ENCODE results near the gene CLEC2A. TPM values are rescaled to one million over a fixed set of nuclear protein-coding genes. Genes with fewer than 3 reads are reported as not detected.

Gene CLEC2A
- total and polyA plus RNA-seq, 9 donors = 0.36 TPM; not detected in 8

GRCh38 chr12:9910716-9911421 lies 21.3 kb downstream of the CLEC2A start:
- 95% methylated on average over 3 of the region's 7 CpGs for WGBS (ENCODE audit: insufficient coverage)
- H3K27me3 ChIP-seq (ENCODE audit: control insufficient read depth, insufficient read depth, low read length) = no peaks in the 10 kb centered on the region
- peaks cover 21% of the 10 kb centered on the region for H3K9me3 ChIP-seq (replicated peaks; ENCODE audit: control insufficient read depth, low read depth, low read length)
- no peaks in the 10 kb centered on the region for H3K36me3 ChIP-seq (ENCODE audit: control insufficient read depth, insufficient read depth, low read length)
- H3K4me1 ChIP-seq (ENCODE audit: control insufficient read depth, insufficient read depth, low read length) = no peaks in the 10 kb centered on the region
- DNase-seq = no peak
- no peak overlapping the region for H3K4me3 ChIP-seq (ENCODE audit: low read length)
- no peak overlapping the region for H3K27ac ChIP-seq (ENCODE audit: low read length)

- H3K27me3 ChIP-seq (ENCODE audit: control insufficient read depth, insufficient read depth, low read length) = no peaks in the 10 kb centered on the region
- DNase-seq = no peak
- H3K36me3 ChIP-seq (ENCODE audit: control insufficient read depth, insufficient read depth, low read length) = no peaks in the 10 kb centered on the region
- no peak overlapping the region for H3K4me3 ChIP-seq (ENCODE audit: low read length)
- no peak overlapping the region for H3K27ac ChIP-seq (ENCODE audit: low read length)
- H3K4me1 ChIP-seq (ENCODE audit: control insufficient read depth, insufficient read depth, low read length) = no peaks in the 10 kb centered on the region
- H3K9me3 ChIP-seq (replicated peaks; ENCODE audit: control insufficient read depth, low read depth, low read length) = peaks cover 21% of the 10 kb centered on the region
Observed at GRCh38 chr12:9909724-9910123, 22.4 kb downstream of the CLEC2A start.

- Histone ChIP-seq H3K27me3 (ENCODE audit: control insufficient read depth, insufficient read depth, low read length) (no peaks in the 10 kb centered on the region), H3K36me3 (ENCODE audit: control insufficient read depth, insufficient read depth, low read length) (no peaks in the 10 kb centered on the region), H3K9me3 (replicated peaks; ENCODE audit: control insufficient read depth, low read depth, low read length) (peaks cover 21% of the 10 kb centered on the region), H3K4me1 (ENCODE audit: control insufficient read depth, insufficient read depth, low read length) (no peaks in the 10 kb centered on the region), H3K4me3 (ENCODE audit: low read length) (no peak overlapping the region), H3K27ac (ENCODE audit: low read length) (no peak overlapping the region)
- no peak for DNase-seq
- no CpG with 5 or more reads among the region's 4 CpGs for WGBS (ENCODE audit: insufficient coverage)
Observed at GRCh38 chr12:9908350-9908749, 23.8 kb downstream of the CLEC2A start.

- H3K27me3 ChIP-seq (ENCODE audit: control insufficient read depth, insufficient read depth, low read length) = no peaks in the 10 kb centered on the region
- WGBS (ENCODE audit: insufficient coverage) = 97% methylated on average over 2 of the region's 7 CpGs
- no peaks in the 10 kb centered on the region for H3K36me3 ChIP-seq (ENCODE audit: control insufficient read depth, insufficient read depth, low read length)
- H3K4me1 ChIP-seq (ENCODE audit: control insufficient read depth, insufficient read depth, low read length) = no peaks in the 10 kb centered on the region
- no peak for DNase-seq
- H3K27ac ChIP-seq (ENCODE audit: low read length) = no peak overlapping the region
- H3K9me3 ChIP-seq (replicated peaks; ENCODE audit: control insufficient read depth, low read depth, low read length) = peaks cover 21% of the 10 kb centered on the region
- no peak overlapping the region for H3K4me3 ChIP-seq (ENCODE audit: low read length)
Observed at GRCh38 chr12:9907769-9908168, 24.4 kb downstream of the CLEC2A start.

- Histone ChIP-seq H3K27ac (ENCODE audit: low read length) (no peak overlapping the region), H3K4me3 (ENCODE audit: low read length) (no peak overlapping the region), H3K9me3 (replicated peaks; ENCODE audit: control insufficient read depth, low read depth, low read length) (peaks cover 15% of the 10 kb centered on the region), H3K4me1 (ENCODE audit: control insufficient read depth, insufficient read depth, low read length) (no peaks in the 10 kb centered on the region), H3K36me3 (ENCODE audit: control insufficient read depth, insufficient read depth, low read length) (no peaks in the 10 kb centered on the region), H3K27me3 (ENCODE audit: control insufficient read depth, insufficient read depth, low read length) (no peaks in the 10 kb centered on the region)
- WGBS (ENCODE audit: insufficient coverage) = no CpG with 5 or more reads among the region's 2 CpGs
- no peak for DNase-seq
Observed at GRCh38 chr12:9906873-9907272, 25.3 kb downstream of the CLEC2A start.

- Histone ChIP-seq H3K9me3 (replicated peaks; ENCODE audit: control insufficient read depth, low read depth, low read length) (no peaks in the 10 kb centered on the region), H3K36me3 (ENCODE audit: control insufficient read depth, insufficient read depth, low read length) (no peaks in the 10 kb centered on the region), H3K4me3 (ENCODE audit: low read length) (no peak overlapping the region), H3K27me3 (ENCODE audit: control insufficient read depth, insufficient read depth, low read length) (no peaks in the 10 kb centered on the region), H3K4me1 (ENCODE audit: control insufficient read depth, insufficient read depth, low read length) (no peaks in the 10 kb centered on the region), H3K27ac (ENCODE audit: low read length) (no peak overlapping the region)
- DNase-seq = no peak
- 95% methylated on average over 3 of the region's 7 CpGs for WGBS (ENCODE audit: insufficient coverage)
Observed at GRCh38 chr12:9902539-9903228, 29.5 kb downstream of the CLEC2A start.

- no peak for DNase-seq
- no peaks in the 10 kb centered on the region for H3K36me3 ChIP-seq (ENCODE audit: control insufficient read depth, insufficient read depth, low read length)
- H3K4me3 ChIP-seq (ENCODE audit: low read length) = no peak overlapping the region
- H3K9me3 ChIP-seq (replicated peaks; ENCODE audit: control insufficient read depth, low read depth, low read length) = no peaks in the 10 kb centered on the region
- no CpG with 5 or more reads among the region's 2 CpGs for WGBS (ENCODE audit: insufficient coverage)
- no peak overlapping the region for H3K27ac ChIP-seq (ENCODE audit: low read length)
- H3K27me3 ChIP-seq (ENCODE audit: control insufficient read depth, insufficient read depth, low read length) = no peaks in the 10 kb centered on the region
- no peaks in the 10 kb centered on the region for H3K4me1 ChIP-seq (ENCODE audit: control insufficient read depth, insufficient read depth, low read length)
Observed at GRCh38 chr12:9900930-9901329, 31.2 kb downstream of the CLEC2A start.

GRCh38 chr12:9899209-9899608 lies 33.0 kb downstream of the CLEC2A start:
- no CpG with 5 or more reads among the region's 2 CpGs for WGBS (ENCODE audit: insufficient coverage)
- no peak for DNase-seq
- no peaks in the 10 kb centered on the region for H3K27me3 ChIP-seq (ENCODE audit: control insufficient read depth, insufficient read depth, low read length)

GRCh38 chr12:9897535-9897934 lies 34.6 kb downstream of the CLEC2A start:
- Histone ChIP-seq H3K27ac (ENCODE audit: low read length) (no peak overlapping the region), H3K36me3 (ENCODE audit: control insufficient read depth, insufficient read depth, low read length) (no peaks in the 10 kb centered on the region), H3K4me1 (ENCODE audit: control insufficient read depth, insufficient read depth, low read length) (no peaks in the 10 kb centered on the region), H3K4me3 (ENCODE audit: low read length) (no peak overlapping the region), H3K27me3 (ENCODE audit: control insufficient read depth, insufficient read depth, low read length) (no peaks in the 10 kb centered on the region), H3K9me3 (replicated peaks; ENCODE audit: control insufficient read depth, low read depth, low read length) (no peaks in the 10 kb centered on the region)
- no peak for DNase-seq
- WGBS (ENCODE audit: insufficient coverage) = 60% methylated on average over 1 of the region's 6 CpGs

More at GRCh38 chr12:9899209-9899608, 33.0 kb downstream of the CLEC2A start:
- no peaks in the 10 kb centered on the region for H3K9me3 ChIP-seq (replicated peaks; ENCODE audit: control insufficient read depth, low read depth, low read length)
- no peaks in the 10 kb centered on the region for H3K36me3 ChIP-seq (ENCODE audit: control insufficient read depth, insufficient read depth, low read length)
- H3K4me3 ChIP-seq (ENCODE audit: low read length) = no peak overlapping the region
- H3K4me1 ChIP-seq (ENCODE audit: control insufficient read depth, insufficient read depth, low read length) = no peaks in the 10 kb centered on the region
- no peak overlapping the region for H3K27ac ChIP-seq (ENCODE audit: low read length)

GRCh38 chr12:9895215-9895971 lies 36.8 kb downstream of the CLEC2A start:
- Histone ChIP-seq H3K36me3 (ENCODE audit: control insufficient read depth, insufficient read depth, low read length) (no peaks in the 10 kb centered on the region), H3K4me1 (ENCODE audit: control insufficient read depth, insufficient read depth, low read length) (no peaks in the 10 kb centered on the region), H3K4me3 (ENCODE audit: low read length) (no peak overlapping the region), H3K9me3 (replicated peaks; ENCODE audit: control insufficient read depth, low read depth, low read length) (no peaks in the 10 kb centered on the region), H3K27me3 (ENCODE audit: control insufficient read depth, insufficient read depth, low read length) (no peaks in the 10 kb centered on the region), H3K27ac (ENCODE audit: low read length) (no peak overlapping the region)
- 70% methylated on average over 2 of the region's 6 CpGs for WGBS (ENCODE audit: insufficient coverage)
- DNase-seq = no peak
